ENCODE data around the gene SDCCAG8. TPM values are rescaled to one million over a fixed set of nuclear protein-coding genes. Genes with fewer than 3 reads are reported as not detected.

SDCCAG8 gene
- total RNA-seq, 1 experiment from 2014 or later: 10.0 TPM

DNA sequence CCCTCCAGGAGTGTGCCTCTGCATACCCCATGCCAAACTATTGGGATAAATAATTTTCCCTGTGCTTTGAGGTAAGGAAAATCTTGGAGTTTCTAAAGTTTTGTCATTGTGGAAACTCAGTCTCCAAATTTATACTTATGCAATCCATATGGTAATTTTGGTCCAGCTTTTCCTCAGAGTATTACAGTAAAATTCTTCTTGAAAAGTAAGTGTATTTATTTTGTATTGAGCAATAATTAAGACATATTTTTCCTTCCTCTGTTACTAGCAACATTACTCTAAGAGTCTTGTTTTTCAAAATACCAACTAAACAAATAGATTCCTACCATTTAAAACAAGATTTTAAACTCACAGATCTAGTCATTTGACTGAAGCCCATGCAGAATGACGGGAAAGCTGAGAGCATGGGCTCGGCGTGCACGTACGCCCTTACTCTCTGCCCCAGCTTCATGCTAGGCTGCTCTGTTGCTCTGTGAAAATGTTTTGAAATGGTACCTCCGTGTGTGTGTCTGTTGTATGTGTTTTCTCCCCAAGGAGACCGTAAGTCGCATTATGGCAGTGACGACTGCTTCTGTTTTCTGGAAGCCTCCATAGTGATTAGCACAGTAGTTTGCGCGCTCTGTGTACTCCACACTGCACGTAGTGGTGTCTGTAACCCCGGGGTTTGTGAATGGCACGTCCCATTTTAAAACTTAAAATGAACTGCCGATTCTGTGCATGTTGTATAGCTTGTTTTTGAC, 165.3 kb downstream of the SDCCAG8 start:
- no peaks in the 10 kb centered on the region for H3K27me3 Mint-ChIP-seq (ENCODE audit: low read depth)
- no peak for DNase-seq
- H3K23ac ChIP-seq (ENCODE audit: insufficient read length, low read depth, low read length): no peak overlapping the region
- H3K4ac ChIP-seq (ENCODE audit: low read depth, low read length): no peak overlapping the region
- no peak overlapping the region for H2BK20ac ChIP-seq (ENCODE audit: low read depth, low read length, poor library complexity, severe bottlenecking)
- no peaks in the 10 kb centered on the region for H3K9me3 Mint-ChIP-seq
- TF ChIP-seq, protein P1, sequence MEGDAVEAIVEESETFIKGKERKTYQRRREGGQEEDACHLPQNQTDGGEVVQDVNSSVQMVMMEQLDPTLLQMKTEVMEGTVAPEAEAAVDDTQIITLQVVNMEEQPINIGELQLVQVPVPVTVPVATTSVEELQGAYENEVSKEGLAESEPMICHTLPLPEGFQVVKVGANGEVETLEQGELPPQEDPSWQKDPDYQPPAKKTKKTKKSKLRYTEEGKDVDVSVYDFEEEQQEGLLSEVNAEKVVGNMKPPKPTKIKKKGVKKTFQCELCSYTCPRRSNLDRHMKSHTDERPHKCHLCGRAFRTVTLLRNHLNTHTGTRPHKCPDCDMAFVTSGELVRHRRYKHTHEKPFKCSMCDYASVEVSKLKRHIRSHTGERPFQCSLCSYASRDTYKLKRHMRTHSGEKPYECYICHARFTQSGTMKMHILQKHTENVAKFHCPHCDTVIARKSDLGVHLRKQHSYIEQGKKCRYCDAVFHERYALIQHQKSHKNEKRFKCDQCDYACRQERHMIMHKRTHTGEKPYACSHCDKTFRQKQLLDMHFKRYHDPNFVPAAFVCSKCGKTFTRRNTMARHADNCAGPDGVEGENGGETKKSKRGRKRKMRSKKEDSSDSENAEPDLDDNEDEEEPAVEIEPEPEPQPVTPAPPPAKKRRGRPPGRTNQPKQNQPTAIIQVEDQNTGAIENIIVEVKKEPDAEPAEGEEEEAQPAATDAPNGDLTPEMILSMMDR (conservative IDR thresholded peaks at IDR 0.05): no peak
- no peak overlapping the region for H3K4me3 Mint-ChIP-seq
- no peaks in the 10 kb centered on the region for H3K4me1 ChIP-seq (ENCODE audit: insufficient read depth, low read length)
- no peaks in the 10 kb centered on the region for H3K9me3 ChIP-seq (ENCODE audit: control insufficient read depth, low read depth, low read length)
- no peak overlapping the region for H3T11ph ChIP-seq (ENCODE audit: low read length)
- H2BK12ac ChIP-seq (ENCODE audit: insufficient read length, low read depth, low read length): no peak overlapping the region
- no peak overlapping the region for H2AK5ac ChIP-seq (ENCODE audit: insufficient read length, low read length)
- H3K23me2 ChIP-seq (ENCODE audit: insufficient read length, low read depth, low read length, poor library complexity, severe bottlenecking): no peaks in the 10 kb centered on the region
- H3K18ac ChIP-seq (ENCODE audit: insufficient read length, low read depth, low read length): peak overlapping the region; percentile 11
- H4K91ac ChIP-seq (ENCODE audit: insufficient read length, low read depth, low read length): no peak overlapping the region
- H3K9ac ChIP-seq (ENCODE audit: extremely low read depth, insufficient read length, low read length): no peak overlapping the region
- H3K4me2 ChIP-seq (ENCODE audit: insufficient read depth, insufficient read length, low read length): no peak overlapping the region
- no peaks in the 10 kb centered on the region for H3K27me3 ChIP-seq (ENCODE audit: insufficient read depth, low read length)
- no peak overlapping the region for H4K5ac ChIP-seq (ENCODE audit: insufficient read length, low read depth, low read length)
- WGBS (ENCODE audit: extremely low coverage, insufficient read length, low lambda C conversion rate): no CpG with 5 or more reads among the region's 15 CpGs
- H3K27ac ChIP-seq (ENCODE audit: insufficient read length, low read depth, low read length): no peak overlapping the region
- H2AFZ ChIP-seq (ENCODE audit: low read length): no peak overlapping the region
- H3K79me2 ChIP-seq (ENCODE audit: insufficient read depth, low read length): no peaks in the 10 kb centered on the region
- H3K36me3 Mint-ChIP-seq (ENCODE audit: insufficient read depth in 1 of 3, low read depth in 3 of 3): no peaks in the 10 kb centered on the region
- no peak overlapping the region for H2BK120ac ChIP-seq (ENCODE audit: low read depth, low read length, poor library complexity, severe bottlenecking)
- H3K4me1 Mint-ChIP-seq: peaks cover 20 to 21% of the 10 kb centered on the region in 2 experiments
- H4K8ac ChIP-seq (replicated peaks; ENCODE audit: insufficient read length, low read depth, low read length): no peak overlapping the region
- no peaks in the 10 kb centered on the region for H3K79me1 ChIP-seq (ENCODE audit: insufficient read depth, low read depth, low read length, poor library complexity, severe bottlenecking)
- H3K14ac ChIP-seq (ENCODE audit: insufficient read depth, low read length): no peak overlapping the region
- H3K27ac Mint-ChIP-seq: peak overlapping the region in 1 of 3 experiments; percentile 5; a peak in 3 of 7 replicates
- no peaks in the 10 kb centered on the region for H4K20me1 ChIP-seq (ENCODE audit: control insufficient read depth, insufficient read depth, insufficient read length)
- H3K56ac ChIP-seq (ENCODE audit: insufficient read length, low read depth, low read length): no peak overlapping the region
- H2BK15ac ChIP-seq (ENCODE audit: low read depth, low read length): no peak overlapping the region
- no peak overlapping the region for H2BK5ac ChIP-seq (ENCODE audit: insufficient read length, low read length)
